Right lobe of liver (tissue), 6 donors: ENCODE measurements around the gene OR4X1. TPM values are rescaled to one million over a fixed set of nuclear protein-coding genes. Genes with fewer than 3 reads are reported as not detected.
"Not testable (repeated sequence)": the region's sequence is repeated elsewhere in the genome, so short reads cannot be mapped to it uniquely, and the experiment has no call there.

Source experiments
- ATAC-seq, 4 donors: fragments of 200-7000 bp; cut with Tn5 transposase; one replicate each; pipeline ENCODE4 v1.9.1; 2020; ENCODE audit warnings: mild to moderate bottlenecking in 4 of 4, moderate library complexity in 4 of 4
- DNase-seq, 3 donors: peaks; one replicate each; pipeline ENCODE4 v3.0.0-alpha.2; 2020
- H3K27ac ChIP-seq, 3 donors: fragments of 200-600 bp; one replicate each; pipeline ENCODE4 v1.8.0; 2022
- H3K27me3 ChIP-seq, 2 donors: fragments of 200-600 bp; one replicate each; pipeline ENCODE4 v1.8.0; 2022
- H3K36me3 ChIP-seq, 4 donors: fragments of 200-600 bp; sonication (generic) in 1 of 4; one replicate each; pipeline versions ENCODE4 v1.5.1 to v1.8.0; 2017 to 2022; ENCODE audit warnings: control low read depth in 1 of 4
- H3K4me1 ChIP-seq, 4 donors: fragments of 200-600 bp; sonication (generic) in 1 of 4; one replicate each; pipeline versions ENCODE4 v1.5.1 to v1.8.0; 2017 to 2022; ENCODE audit warnings: control low read depth in 1 of 4
- H3K4me3 ChIP-seq, 3 donors: fragments of 200-600 bp; one replicate each; pipeline ENCODE4 v1.8.0; 2022
- H3K9me3 ChIP-seq, 4 donors: fragments of 200-600 bp; sonication (generic) in 1 of 4; one replicate each; pipeline versions ENCODE4 v1.5.1 to v1.8.0; 2017 to 2022; ENCODE audit warnings: control low read depth in 1 of 4
- POLR2A ChIP-seq: fragments of 450-650 bp; IDR thresholded peaks from one replicate; pipeline ENCODE4 v1.6.1; 2017; ENCODE audit warnings: antibody characterized with exemption, mild to moderate bottlenecking
- WGBS: methylation state at CpG from one replicate; pipeline ENCODE4 v1.1.6; 2018; ENCODE audit warnings: low coverage, low lambda C conversion rate; ENCODE audit not compliant: insufficient coverage; ENCODE audit errors: missing lambda C conversion rate; 5-methylcytosine and 5-hydroxymethylcytosine counted together
- intact Hi-C, 2 donors: fragments of 100-400 bp; cut with DNase I; formaldehyde crosslinking; loops; one replicate each; pipeline versions ENCODE4 v1.11.2 to v1.14.1; 2022
- total RNA-seq, 6 experiments: library from RNA; depleted of rRNA in 2 of 6; stranded (reverse); fragments of >200 nt in 2 of 6; fragmentation: NEBNext Ultra II Directional in 3 of 6; extraction: Animal tissue kit (Norgen Biotek cat#: 25700) in 3 of 6; gene quantifications; one replicate each; pipeline versions ENCODE4 v1.1.0 to v1.2.4, GENCODE V29; 2016 to 2023
- TF ChIP-seq, protein P1 (sequence below), 4 donors: fragments of 200-600 bp in 3 of 4; fragments of 450-650 bp in 1 of 4; IDR thresholded peaks; one replicate each; pipeline versions ENCODE4 v1.5.1 to v1.8.0; 2016 to 2022; ENCODE audit warnings: antibody characterized with exemption in 4 of 4, mild to moderate bottlenecking in 2 of 4
- donor health status: DM: no; HTN: yes; CAD: no.
- donor health status: DM: no; HTN: no; CAD: no.
- donor health status: DM: no; HTN: no; CAD: no.
- donor health status: DM: no; HTN: yes; CAD: no.
- donor health status: DM: no; HTN: yes; CAD: no.

OR4X1 gene
- total RNA-seq, 6 experiments from 2014 or later: not detected

DNA sequence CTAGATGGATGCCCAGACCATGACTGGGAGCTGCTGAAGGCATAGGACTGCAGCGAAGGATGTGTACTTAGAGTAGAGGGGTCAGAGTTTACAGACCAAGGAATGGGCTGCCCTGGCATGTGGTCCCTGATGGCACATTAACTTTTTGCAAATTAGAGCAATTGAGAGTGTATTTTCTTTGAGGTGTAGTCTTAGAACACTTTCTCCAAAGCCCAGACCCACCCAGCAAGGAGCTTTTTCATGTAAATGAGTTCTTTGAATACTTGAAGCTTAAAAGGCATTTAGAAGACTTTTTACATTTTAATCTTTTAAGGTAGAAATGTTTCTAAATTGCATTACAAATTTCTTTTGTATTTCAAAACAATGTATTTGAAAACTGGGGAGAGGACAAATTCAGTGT is 8.9 kb downstream of the OR4X1 start:
- intact Hi-C loops: no loop called here
- Histone ChIP-seq H3K27me3 (no peaks in the 10 kb centered on the region), H3K27ac (no peak overlapping the region), H3K4me3 (no peak overlapping the region), H3K36me3 (no peaks in the 10 kb centered on the region), H3K4me1 (no peaks in the 10 kb centered on the region), H3K9me3 (no peaks in the 10 kb centered on the region)
- DNase-seq (no peak), ATAC-seq (no peak)
- WGBS: 0% methylated on average over 1 of the region's 1 CpG
- TF ChIP-seq, protein P1, sequence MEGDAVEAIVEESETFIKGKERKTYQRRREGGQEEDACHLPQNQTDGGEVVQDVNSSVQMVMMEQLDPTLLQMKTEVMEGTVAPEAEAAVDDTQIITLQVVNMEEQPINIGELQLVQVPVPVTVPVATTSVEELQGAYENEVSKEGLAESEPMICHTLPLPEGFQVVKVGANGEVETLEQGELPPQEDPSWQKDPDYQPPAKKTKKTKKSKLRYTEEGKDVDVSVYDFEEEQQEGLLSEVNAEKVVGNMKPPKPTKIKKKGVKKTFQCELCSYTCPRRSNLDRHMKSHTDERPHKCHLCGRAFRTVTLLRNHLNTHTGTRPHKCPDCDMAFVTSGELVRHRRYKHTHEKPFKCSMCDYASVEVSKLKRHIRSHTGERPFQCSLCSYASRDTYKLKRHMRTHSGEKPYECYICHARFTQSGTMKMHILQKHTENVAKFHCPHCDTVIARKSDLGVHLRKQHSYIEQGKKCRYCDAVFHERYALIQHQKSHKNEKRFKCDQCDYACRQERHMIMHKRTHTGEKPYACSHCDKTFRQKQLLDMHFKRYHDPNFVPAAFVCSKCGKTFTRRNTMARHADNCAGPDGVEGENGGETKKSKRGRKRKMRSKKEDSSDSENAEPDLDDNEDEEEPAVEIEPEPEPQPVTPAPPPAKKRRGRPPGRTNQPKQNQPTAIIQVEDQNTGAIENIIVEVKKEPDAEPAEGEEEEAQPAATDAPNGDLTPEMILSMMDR (IDR thresholded peaks at IDR 0.05): no peak
- TF ChIP-seq POLR2A: no peak

DNA sequence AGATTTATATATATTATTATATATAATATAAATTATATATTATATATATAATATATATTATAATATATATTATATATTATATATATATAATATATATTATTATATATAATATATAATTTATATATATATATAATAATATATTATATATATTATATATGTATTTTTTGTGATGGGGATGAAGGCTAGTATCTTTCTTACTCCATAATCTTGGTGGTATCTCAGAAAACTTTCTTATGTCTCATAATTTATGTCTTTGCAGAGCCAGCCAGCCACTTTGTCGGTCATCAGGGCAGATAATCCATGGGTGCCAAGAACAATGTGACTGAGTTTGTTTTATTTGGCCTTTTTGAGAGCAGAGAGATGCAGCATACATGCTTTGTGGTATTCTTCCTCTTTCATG is 42.3 kb downstream of the OR4X1 start, which contains the start of gene OR4S1:
TSS of gene OR4S1 (plus strand) at position 301 of the 400 bp plus-strand sequence. CDS start at position 301, 0 bp downstream.
- Histone ChIP-seq H3K4me1 (no peaks in the 10 kb centered on the region), H3K4me3 (no peak within 1 kb of the TSS), H3K9me3 (no peaks in the 10 kb centered on the region), H3K27ac (no peak within 1 kb of the TSS), H3K36me3 (no peaks in the 10 kb centered on the region), H3K27me3 (no peaks in the 10 kb centered on the region)
- no peak for ATAC-seq
- 60% methylated on average over 1 of the region's 1 CpG for WGBS
- intact Hi-C loops: no loop called here
- no peak for DNase-seq
- no peak for TF ChIP-seq POLR2A
- TF ChIP-seq, protein P1 (IDR thresholded peaks at IDR 0.05): no peak

DNA sequence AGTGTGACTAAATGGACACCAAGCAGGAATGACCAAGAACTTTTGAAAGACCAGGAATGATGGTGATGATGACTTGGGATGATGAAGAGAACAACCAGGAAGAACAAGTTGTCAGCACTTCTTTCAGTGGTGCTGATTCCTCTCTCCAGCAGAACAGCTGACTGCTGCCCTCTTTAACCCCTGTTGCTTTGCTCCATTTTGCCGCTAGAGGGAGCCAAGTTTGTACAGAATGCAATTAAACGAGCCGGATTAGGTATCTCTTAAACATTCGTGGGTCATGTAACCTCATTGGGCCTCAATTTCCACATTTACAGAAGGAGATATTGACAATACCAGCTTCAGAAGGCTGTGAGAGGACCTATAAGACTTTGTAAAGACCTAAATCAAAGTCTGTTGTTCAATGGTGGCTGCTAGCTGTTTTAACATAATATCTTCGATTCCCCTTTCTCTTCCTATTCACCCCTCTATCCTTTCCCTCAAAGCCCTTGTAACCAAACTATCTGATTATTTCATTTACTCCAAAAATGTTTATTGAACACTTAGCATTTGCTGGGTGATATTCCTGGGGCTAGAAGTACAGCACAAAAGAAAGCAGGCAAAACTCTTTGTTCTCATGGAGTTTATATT is 44.2 kb downstream of the OR4X1 start:
- WGBS: 20% methylated on average over 5 of the region's 5 CpGs
- Histone ChIP-seq H3K9me3 (no peaks in the 10 kb centered on the region), H3K4me1 (no peaks in the 10 kb centered on the region), H3K27ac (no peak overlapping the region), H3K36me3 (no peaks in the 10 kb centered on the region), H3K27me3 (no peaks in the 10 kb centered on the region), H3K4me3 (no peak overlapping the region)
- peak; percentile 87 to 94 (median 90) for ATAC-seq
- DNase-seq: peak in 2 of 3 donors; percentile 48 to 72
- intact Hi-C loops: no loop called here
- no peak for TF ChIP-seq POLR2A
- TF ChIP-seq, protein P1 (IDR thresholded peaks at IDR 0.05): peak; percentile 66 to 91 (median 89)

DNA sequence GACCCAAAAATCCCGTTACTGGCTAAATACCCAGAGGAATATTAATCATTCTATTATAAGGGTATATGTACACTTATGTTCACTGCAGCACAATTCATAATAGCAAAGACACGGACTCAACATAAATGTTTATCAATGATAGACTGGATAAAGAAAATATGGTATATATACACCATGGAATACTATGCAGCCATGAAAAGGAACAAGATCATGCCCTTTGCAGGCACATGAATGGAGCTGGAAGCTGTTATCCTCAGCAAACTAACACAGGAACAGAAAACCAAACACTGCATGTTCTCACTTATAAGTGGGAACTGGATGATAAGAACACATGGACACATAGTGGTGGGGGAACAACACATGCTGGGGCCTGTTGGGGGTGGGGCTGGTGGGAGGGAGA is 49.9 kb downstream of the OR4X1 start:
- ATAC-seq, H3K27ac ChIP-seq, H3K36me3 ChIP-seq, H3K4me3 ChIP-seq, H3K27me3 ChIP-seq, DNase-seq, intact Hi-C loops, H3K9me3 ChIP-seq, H3K4me1 ChIP-seq: not testable (repeated sequence)
- WGBS: 8% methylated on average over 2 of the region's 2 CpGs

Other genes with a start within 250 kb of the OR4X1 start
- not detected for gene OR4B1, start 47.1 kb upstream of the OR4X1 start, total RNA-seq
- not detected for gene OR4X2, start 18.8 kb upstream of the OR4X1 start, total RNA-seq
- gene OR4S1, start 42.4 kb downstream of the OR4X1 start, total RNA-seq: not detected
- gene OR4C3, start 61.1 kb downstream of the OR4X1 start, total RNA-seq: not detected
- not detected for gene OR4C5, start 102.6 kb downstream of the OR4X1 start, total RNA-seq
- not detected for gene OR4A47, start 224.9 kb downstream of the OR4X1 start, total RNA-seq